Activated CD4-positive, alpha-beta T cell treated with anti-CD3 and anti-CD28 coated beads for 24 hours (primary cell): ENCODE data around the gene PLCD4.

ENCODE experiments used
- DNase-seq, 2 donors: peaks; one replicate each; pipeline ENCODE4 v3.0.0-alpha.2; 2020; ENCODE audit warnings: low read depth in 2 of 2

Gene PLCD4

GRCh38 chr2:218621007-218621406, 13.3 kb downstream of the PLCD4 start:
- DNase-seq: no peak

- no peak for DNase-seq
Observed at GRCh38 chr2:218622606-218623365, 15.1 kb downstream of the PLCD4 start.

- DNase-seq: no peak
Observed at GRCh38 chr2:218623366-218623705, 15.6 kb downstream of the PLCD4 start.

GRCh38 chr2:218626369-218626768, 18.7 kb downstream of the PLCD4 start:
- no peak for DNase-seq

- DNase-seq: no peak
Observed at GRCh38 chr2:218627939-218628338, 20.2 kb downstream of the PLCD4 start.

GRCh38 chr2:218631837-218632236, 24.1 kb downstream of the PLCD4 start:
- DNase-seq: no peak

GRCh38 chr2:218635719-218636118, 28.0 kb downstream of the PLCD4 start:
- DNase-seq: no peak

GRCh38 chr2:218638372-218638771, 30.7 kb downstream of the PLCD4 start:
- DNase-seq: no peak

- DNase-seq: no peak
Observed at GRCh38 chr2:218642121-218642656, 34.5 kb downstream of the PLCD4 start.

GRCh38 chr2:218642786-218643185, 35.1 kb downstream of the PLCD4 start:
- DNase-seq: no peak

- no peak for DNase-seq
Observed at GRCh38 chr2:218643751-218644310, 36.1 kb downstream of the PLCD4 start.

- no peak for DNase-seq
Observed at GRCh38 chr2:218644721-218645120, 37.0 kb downstream of the PLCD4 start.

GRCh38 chr2:218645126-218645525, 37.4 kb downstream of the PLCD4 start:
- no peak for DNase-seq

- DNase-seq: peak; percentile 23
Observed at GRCh38 chr2:218648088-218648786, 40.5 kb downstream of the PLCD4 start.

GRCh38 chr2:218648787-218649100, 41.0 kb downstream of the PLCD4 start:
- DNase-seq: no peak

GRCh38 chr2:218655751-218656150, 48.1 kb downstream of the PLCD4 start:
- no peak for DNase-seq

- DNase-seq: peak in 1 of 2 donors; percentile 43
Observed at GRCh38 chr2:218658671-218659257, 51.1 kb downstream of the PLCD4 start.

GRCh38 chr2:218659258-218659987, 51.7 kb downstream of the PLCD4 start, which contains the start of the genes BCS1L and ZNF142:
TSS of gene BCS1L (plus strand) at chr2:218659683. CDS start at chr2:218660988, 1,305 bp downstream.
TSS of gene ZNF142 (minus strand) at chr2:218659623. CDS start at chr2:218656429, 3,194 bp downstream.
- DNase-seq: peak; percentile 95

- DNase-seq: no peak
Observed at GRCh38 chr2:218659988-218660358, 52.3 kb downstream of the PLCD4 start.

GRCh38 chr2:218662377-218662776, 54.7 kb downstream of the PLCD4 start:
- no peak for DNase-seq

- DNase-seq: no peak
Observed at GRCh38 chr2:218662827-218663226, 55.1 kb downstream of the PLCD4 start.

GRCh38 chr2:218663901-218664300, 56.2 kb downstream of the PLCD4 start:
- no peak for DNase-seq
